Effector memory CD4-positive, alpha-beta T cell (primary cell): ENCODE data around the gene MFAP3L.

ENCODE experiments used
- DNase-seq, 3 donors: peaks; one replicate each; pipeline ENCODE4 v3.0.0-alpha.2; 2020
- H3K27ac ChIP-seq: 2 replicates; pipeline ENCODE4 v1.7.0; 2013; ENCODE audit warnings: mild to moderate bottlenecking, low read length, moderate library complexity; ENCODE audit not compliant: insufficient read depth, poor library complexity, severe bottlenecking
- H3K27me3 ChIP-seq: replicated peaks from 2 replicates; pipeline ENCODE4 v1.7.0; 2013; ENCODE audit warnings: mild to moderate bottlenecking, low read length; ENCODE audit not compliant: insufficient read depth, control insufficient read depth, poor library complexity, severe bottlenecking
- H3K36me3 ChIP-seq: 2 replicates; pipeline ENCODE4 v1.7.0; 2013; ENCODE audit warnings: mild to moderate bottlenecking, low read length, moderate library complexity; ENCODE audit not compliant: control insufficient read depth, insufficient read depth
- H3K4me1 ChIP-seq: 2 replicates; pipeline ENCODE4 v1.7.0; 2013; ENCODE audit warnings: low read length, mild to moderate bottlenecking; ENCODE audit not compliant: control insufficient read depth, insufficient read depth, poor library complexity, severe bottlenecking
- H3K4me3 ChIP-seq: 2 replicates; pipeline ENCODE4 v1.7.0; 2013; ENCODE audit warnings: low read length, low read depth, mild to moderate bottlenecking; ENCODE audit not compliant: insufficient read depth, poor library complexity, severe bottlenecking
- H3K9me3 ChIP-seq: 2 replicates; pipeline ENCODE4 v1.7.0; 2013; ENCODE audit warnings: mild to moderate bottlenecking, low read length, moderate library complexity; ENCODE audit not compliant: control insufficient read depth

MFAP3L gene

GRCh38 chr4:169975131-169975837 lies 50.9 kb downstream of the MFAP3L start:
- no peak overlapping the region for H3K27ac ChIP-seq
- DNase-seq, result no peak
- no peaks in the 10 kb centered on the region for H3K27me3 ChIP-seq
- H3K4me3 ChIP-seq, result no peak overlapping the region
- H3K4me1 ChIP-seq, result no peaks in the 10 kb centered on the region
- no peaks in the 10 kb centered on the region for H3K9me3 ChIP-seq
- H3K36me3 ChIP-seq, result no peaks in the 10 kb centered on the region

GRCh38 chr4:169971456-169972015 lies 54.7 kb downstream of the MFAP3L start:
- no peak overlapping the region for H3K4me3 ChIP-seq
- DNase-seq, result no peak
- no peaks in the 10 kb centered on the region for H3K36me3 ChIP-seq
- H3K9me3 ChIP-seq, result no peaks in the 10 kb centered on the region
- no peak overlapping the region for H3K27ac ChIP-seq
- no peaks in the 10 kb centered on the region for H3K27me3 ChIP-seq
- no peaks in the 10 kb centered on the region for H3K4me1 ChIP-seq

- Histone ChIP-seq H3K4me1 (no peaks in the 10 kb centered on the region), H3K36me3 (no peaks in the 10 kb centered on the region), H3K4me3 (no peak overlapping the region), H3K9me3 (no peaks in the 10 kb centered on the region), H3K27ac (no peak overlapping the region), H3K27me3 (no peaks in the 10 kb centered on the region)
- DNase-seq, result no peak
Observed at GRCh38 chr4:169968999-169969398, 57.2 kb downstream of the MFAP3L start.

GRCh38 chr4:169963998-169964397 lies 62.2 kb downstream of the MFAP3L start:
- Histone ChIP-seq H3K4me1 (no peaks in the 10 kb centered on the region), H3K9me3 (no peaks in the 10 kb centered on the region), H3K27ac (no peak overlapping the region), H3K27me3 (no peaks in the 10 kb centered on the region), H3K36me3 (no peaks in the 10 kb centered on the region), H3K4me3 (no peak overlapping the region)
- no peak for DNase-seq

- Histone ChIP-seq H3K27ac (no peak overlapping the region), H3K9me3 (no peaks in the 10 kb centered on the region), H3K27me3 (no peaks in the 10 kb centered on the region), H3K4me3 (no peak overlapping the region), H3K4me1 (no peaks in the 10 kb centered on the region), H3K36me3 (no peaks in the 10 kb centered on the region)
- DNase-seq, result no peak
Observed at GRCh38 chr4:169959254-169959653, 66.9 kb downstream of the MFAP3L start.

GRCh38 chr4:169958629-169959028 lies 67.6 kb downstream of the MFAP3L start:
- no peaks in the 10 kb centered on the region for H3K36me3 ChIP-seq
- no peak overlapping the region for H3K27ac ChIP-seq
- no peaks in the 10 kb centered on the region for H3K27me3 ChIP-seq
- H3K4me1 ChIP-seq, result no peaks in the 10 kb centered on the region
- no peak overlapping the region for H3K4me3 ChIP-seq
- H3K9me3 ChIP-seq, result no peaks in the 10 kb centered on the region
- no peak for DNase-seq

- Histone ChIP-seq H3K36me3 (no peaks in the 10 kb centered on the region), H3K27ac (no peak overlapping the region), H3K4me1 (no peaks in the 10 kb centered on the region), H3K9me3 (no peaks in the 10 kb centered on the region), H3K27me3 (no peaks in the 10 kb centered on the region), H3K4me3 (no peak overlapping the region)
- DNase-seq, result no peak
Observed at GRCh38 chr4:169957785-169958184, 68.4 kb downstream of the MFAP3L start.

GRCh38 chr4:169956091-169956843 lies 69.9 kb downstream of the MFAP3L start:
- DNase-seq, result no peak
- no peak overlapping the region for H3K4me3 ChIP-seq
- no peak overlapping the region for H3K27ac ChIP-seq
- H3K27me3 ChIP-seq, result no peaks in the 10 kb centered on the region
- no peaks in the 10 kb centered on the region for H3K36me3 ChIP-seq
- no peaks in the 10 kb centered on the region for H3K9me3 ChIP-seq
- H3K4me1 ChIP-seq, result no peaks in the 10 kb centered on the region

GRCh38 chr4:169955521-169955920 lies 70.7 kb downstream of the MFAP3L start:
- no peak for DNase-seq
- H3K4me1 ChIP-seq, result no peaks in the 10 kb centered on the region
- no peak overlapping the region for H3K4me3 ChIP-seq
- H3K27ac ChIP-seq, result no peak overlapping the region
- H3K27me3 ChIP-seq, result no peaks in the 10 kb centered on the region
- H3K9me3 ChIP-seq, result no peaks in the 10 kb centered on the region
- H3K36me3 ChIP-seq, result no peaks in the 10 kb centered on the region
